K562 (cell line): ENCODE measurements around the gene CMTM8. TPM values are rescaled to one million over a fixed set of nuclear protein-coding genes. Genes with fewer than 3 reads are reported as not detected.

ENCODE experiments used
- ATAC-seq: fragments of 200-7000 bp; cut with Tn5 transposase; 3 replicates; pipeline ENCODE4 v1.9.1; 2020; ENCODE audit warnings: moderate library complexity
- BruUV-seq: library from RNA; stranded (reverse); fragments of 400-500 nt; replicated peaks from 2 replicates; lab custom pipeline; 2021; lab: Mats Ljungman, UMichigan
- CTCF ChIA-PET: fragments of 300-600 bp; formaldehyde crosslinking; extraction: SDS; loops from one replicate; lab custom pipeline; 2021; ENCODE audit warnings: low intra/inter-chr PET ratio; lab: Yijun Ruan, JAX
- POLR2A ChIA-PET: fragments of 300-600, 350-650 bp; sonication (Branson Sonifier 250); formaldehyde crosslinking; extraction: SDS; loops from one replicate; lab custom pipeline; 2021; ENCODE audit warnings: antibody characterized with exemption, inconsistent platforms; lab: Yijun Ruan, JAX
- DNase-seq, 4 experiments: peaks; one replicate each; pipeline versions ENCODE4 v3.0.0 to v3.0.0-alpha.2; 2011 to 2018; ENCODE audit warnings: low spot score in 3 of 4, mixed read lengths in 3 of 4; ENCODE audit errors: extremely low read depth in 1 of 4
- FAIRE-seq: peaks from 2 replicates; lab custom pipeline; 2011; peaks lifted over from hg19 to GRCh38; lab: Jason Lieb, UNC
- H2AFZ ChIP-seq: 2 replicates; pipeline ENCODE4 v1.6.0; 2011; ENCODE audit warnings: low read depth, low read length, control low read depth, inconsistent platforms
- H3K27ac ChIP-seq: fragments of 200-600 bp; 3 replicates; pipeline ENCODE4 v1.8.0; 2011; ENCODE audit warnings: low read depth, mild to moderate bottlenecking, control low read depth, inconsistent platforms, low read length, moderate library complexity, mixed read lengths; ENCODE audit errors: extremely low read depth
- H3K27me3 ChIP-seq, 2 experiments: fragments of 300-600 bp in 1 of 2; 2 replicates in 1 of 2; 3 replicates in 1 of 2; pipeline versions ENCODE4 v1.6.0 to v1.8.0; 2011; ENCODE audit warnings: inconsistent platforms in 2 of 2, low read length in 2 of 2, mild to moderate bottlenecking in 1 of 2, mixed read lengths in 1 of 2, moderate library complexity in 1 of 2; ENCODE audit not compliant: control insufficient read depth in 2 of 2, insufficient read depth in 2 of 2
- H3K36me3 ChIP-seq: fragments of 300-600 bp; 3 replicates; pipeline ENCODE4 v1.8.0; 2011; ENCODE audit warnings: mild to moderate bottlenecking, low read length, inconsistent platforms; ENCODE audit not compliant: control insufficient read depth, insufficient read depth
- H3K4me1 ChIP-seq, 2 experiments: fragments of 200-600 bp in 1 of 2; replicated peaks in 1 of 2; 2 replicates in 1 of 2; 3 replicates in 1 of 2; pipeline versions ENCODE4 v1.5.1 to v1.8.0; 2011; ENCODE audit warnings: inconsistent platforms in 2 of 2, low read length in 2 of 2, mild to moderate bottlenecking in 1 of 2, mixed read lengths in 1 of 2, moderate library complexity in 1 of 2; ENCODE audit not compliant: control insufficient read depth in 2 of 2, insufficient read depth in 2 of 2
- H3K4me2 ChIP-seq: 2 replicates; pipeline ENCODE4 v1.6.1; 2011; ENCODE audit warnings: low read length, control low read depth, inconsistent platforms, mixed read lengths; ENCODE audit not compliant: insufficient read depth
- H3K4me3 ChIP-seq: fragments of 200-600 bp; sonication (generic), shearing (Covaris generic); 2 replicates; pipeline ENCODE4 v1.5.1; 2016; ENCODE audit warnings: control low read depth, inconsistent platforms
- H3K79me2 ChIP-seq: fragments of 200-600 bp; 3 replicates; pipeline ENCODE4 v1.8.0; 2011; ENCODE audit warnings: low read length, inconsistent platforms; ENCODE audit not compliant: control insufficient read depth, insufficient read depth
- H3K9ac ChIP-seq, 2 experiments: 2 replicates each; pipeline versions ENCODE4 v1.6.0 to v1.6.1; 2011; ENCODE audit warnings: low read depth in 2 of 2, low read length in 2 of 2, control low read depth in 1 of 2, inconsistent platforms in 1 of 2, mild to moderate bottlenecking in 1 of 2, mixed read lengths in 1 of 2; ENCODE audit not compliant: insufficient read depth in 1 of 2
- H3K9me1 ChIP-seq: one replicate; pipeline ENCODE4 v1.6.0; 2011; ENCODE audit warnings: inconsistent platforms, mild to moderate bottlenecking, low read length, moderate library complexity; ENCODE audit not compliant: control insufficient read depth, insufficient read depth
- H3K9me3 ChIP-seq: replicated peaks from 2 replicates; pipeline ENCODE4 v1.5.1; 2011; ENCODE audit warnings: low read depth, low read length, inconsistent platforms; ENCODE audit not compliant: control insufficient read depth, insufficient read depth
- H4K20me1 ChIP-seq: replicated peaks from 2 replicates; pipeline ENCODE4 v1.6.1; 2011; ENCODE audit warnings: low read length, inconsistent platforms, mixed read lengths; ENCODE audit not compliant: control insufficient read depth, insufficient read depth
- ELF1 ChIP-seq: fragments of 200-800 bp; sonication (Bioruptor generic); IDR thresholded peaks from 2 replicates; pipeline ENCODE4 v1.6.1; 2016; ENCODE audit warnings: missing genetic modification characterization, missing compliant biosample characterization
- IFI16 ChIP-seq: fragments of 250-450 bp; sonication (Bioruptor Pico); IDR thresholded peaks from 2 replicates; pipeline ENCODE4 v2.1.2; 2022; ENCODE audit warnings: mild to moderate bottlenecking, inconsistent platforms
- ILK ChIP-seq: fragments of 450-650 bp; IDR thresholded peaks from 2 replicates; pipeline ENCODE4 v1.6.1; 2016; ENCODE audit warnings: missing genetic modification characterization, low read depth, mild to moderate bottlenecking, missing compliant biosample characterization, moderate library complexity, borderline replicate concordance
- TBP ChIP-seq: optimal IDR thresholded peaks from 2 replicates; pipeline ENCODE3; 2011; ENCODE audit warnings: low read depth, low read length, improper control_type of control experiment
- USF1 ChIP-seq: sonication (generic); formaldehyde crosslinking; IDR thresholded peaks from 2 replicates; pipeline ENCODE4 v1.9.0; 2022; ENCODE audit warnings: mild to moderate bottlenecking, missing genetic modification reagents
- ZBTB34 ChIP-seq: fragments of 250-450 bp; sonication (Bioruptor Pico); IDR thresholded peaks from 2 replicates; pipeline ENCODE4 v1.8.0; 2021; ENCODE audit warnings: mild to moderate bottlenecking, moderate library complexity
- ZNF124 ChIP-seq: sonication (generic); formaldehyde crosslinking; IDR thresholded peaks from 2 replicates; pipeline ENCODE4 v1.8.1; 2022; ENCODE audit warnings: missing genetic modification reagents
- ZNF449 ChIP-seq: fragments of 250-450 bp; sonication (Bioruptor Pico); IDR thresholded peaks from 2 replicates; pipeline ENCODE4 v1.8.0; 2022; ENCODE audit warnings: moderate library complexity, mild to moderate bottlenecking, inconsistent platforms
- ZNF76 ChIP-seq: fragments of 250-450 bp; sonication (Bioruptor Pico); IDR thresholded peaks from 2 replicates; pipeline ENCODE4 v1.4.0; 2020; ENCODE audit warnings: mild to moderate bottlenecking, moderate library complexity, borderline replicate concordance
- WGBS: fragments of 100-300 bp; shearing (Covaris generic); methylation state at CpG from one replicate; pipeline ENCODE4 v1.1.6; 2016; ENCODE audit warnings: low coverage, mixed read lengths; ENCODE audit not compliant: insufficient coverage; ENCODE audit errors: missing lambda C conversion rate; 5-methylcytosine and 5-hydroxymethylcytosine counted together
- in situ Hi-C: fragments of 300-500 bp; cut with MboI; formaldehyde crosslinking; loops from 4 replicates; pipeline ENCODE4 v1.15.0; 2018; ENCODE audit warnings: inconsistent platforms, mixed read lengths
- intact Hi-C: fragments of 100-400 bp; cut with micrococcal nuclease; formaldehyde crosslinking; loops from 2 replicates; pipeline ENCODE4 v1.14.2; 2022
- polyA plus RNA-seq, 8 experiments: library from polyadenylated mRNA; depleted of rRNA in 4 of 8; stranded (reverse) in 5 of 8; unstranded in 3 of 8; fragments of >200 nt; fragmentation: Nextera tagmentation in 2 of 8; fragmentation: Illumina TruSeq in 1 of 8; extraction: Ambion mirVana in 2 of 8; extraction: Trizol in 1 of 8; gene quantifications; 2 replicates each; pipeline versions ENCODE4 v1.2.1 to v1.2.3, GENCODE V29; 2011 to 2014; ENCODE audit warnings: inconsistent platforms in 1 of 8, missing spikeins in 1 of 8
- total RNA-seq, 7 experiments: library from RNA; depleted of rRNA in 6 of 7; stranded (reverse); fragments of >200 nt in 6 of 7; fragmentation: Illumina TruSeq in 2 of 7; extraction: Trizol in 2 of 7; gene quantifications; 2 replicates each; pipeline versions ENCODE4 v1.2.1 to v1.2.3, GENCODE V29; 2011 to 2021; ENCODE audit warnings: low replicate concordance in 1 of 7
- TF ChIP-seq, protein P1 (sequence below): sonication (generic); formaldehyde crosslinking; IDR thresholded peaks from 2 replicates; pipeline ENCODE4 v1.8.1; 2023; ENCODE audit warnings: missing genetic modification reagents, mild to moderate bottlenecking, borderline replicate concordance
- TF ChIP-seq, protein P2 (sequence below): fragments of 450-650 bp; formaldehyde crosslinking; conservative IDR thresholded peaks from 2 replicates; pipeline ENCODE4 v1.4.0; 2022; ENCODE audit warnings: mild to moderate bottlenecking, missing genetic modification characterization

CMTM8 gene
- total and polyA plus RNA-seq, 9 of the 15 experiments (the other 6 are each of a cell fraction or from before 2014, with no cell fraction given): not detected

- no peaks in the 10 kb centered on the region for H4K20me1 ChIP-seq
- no TSS peak for BruUV-seq
- no peak overlapping the region for H3K27ac ChIP-seq
- no peaks in the 10 kb centered on the region for H3K79me2 ChIP-seq
- H3K27me3 ChIP-seq: peaks cover 31 to 47% of the 10 kb centered on the region in 2 experiments
- intact Hi-C loops (no loop called here), in situ Hi-C loops (no loop called here)
- no peak for DNase-seq
- no peak for FAIRE-seq
- H3K9me3 ChIP-seq: no peaks in the 10 kb centered on the region
- no peaks in the 10 kb centered on the region for H3K9me1 ChIP-seq
- no peak overlapping the region for H2AFZ ChIP-seq
- ChIA-PET POLR2A (no interaction called here), CTCF (no interaction called here)
- H3K9ac ChIP-seq: no peak overlapping the region
- no peak overlapping the region for H3K4me3 ChIP-seq
- no peak for ATAC-seq
- no peaks in the 10 kb centered on the region for H3K36me3 ChIP-seq
- WGBS: under 1% methylated on average over 4 of the region's 4 CpGs
- H3K4me2 ChIP-seq: no peak overlapping the region
- TF ChIP-seq TBP (no peak), ZNF124 (no peak), USF1 (CRISPR knock-in tag) (no peak), ILK (tag) (no peak), ZNF76 (CRISPR knock-in tag) (no peak), ZBTB34 (no peak), ELF1 (tag) (no peak), ZNF449 (CRISPR knock-in tag) (no peak), IFI16 (no peak)
- TF ChIP-seq, protein P1, sequence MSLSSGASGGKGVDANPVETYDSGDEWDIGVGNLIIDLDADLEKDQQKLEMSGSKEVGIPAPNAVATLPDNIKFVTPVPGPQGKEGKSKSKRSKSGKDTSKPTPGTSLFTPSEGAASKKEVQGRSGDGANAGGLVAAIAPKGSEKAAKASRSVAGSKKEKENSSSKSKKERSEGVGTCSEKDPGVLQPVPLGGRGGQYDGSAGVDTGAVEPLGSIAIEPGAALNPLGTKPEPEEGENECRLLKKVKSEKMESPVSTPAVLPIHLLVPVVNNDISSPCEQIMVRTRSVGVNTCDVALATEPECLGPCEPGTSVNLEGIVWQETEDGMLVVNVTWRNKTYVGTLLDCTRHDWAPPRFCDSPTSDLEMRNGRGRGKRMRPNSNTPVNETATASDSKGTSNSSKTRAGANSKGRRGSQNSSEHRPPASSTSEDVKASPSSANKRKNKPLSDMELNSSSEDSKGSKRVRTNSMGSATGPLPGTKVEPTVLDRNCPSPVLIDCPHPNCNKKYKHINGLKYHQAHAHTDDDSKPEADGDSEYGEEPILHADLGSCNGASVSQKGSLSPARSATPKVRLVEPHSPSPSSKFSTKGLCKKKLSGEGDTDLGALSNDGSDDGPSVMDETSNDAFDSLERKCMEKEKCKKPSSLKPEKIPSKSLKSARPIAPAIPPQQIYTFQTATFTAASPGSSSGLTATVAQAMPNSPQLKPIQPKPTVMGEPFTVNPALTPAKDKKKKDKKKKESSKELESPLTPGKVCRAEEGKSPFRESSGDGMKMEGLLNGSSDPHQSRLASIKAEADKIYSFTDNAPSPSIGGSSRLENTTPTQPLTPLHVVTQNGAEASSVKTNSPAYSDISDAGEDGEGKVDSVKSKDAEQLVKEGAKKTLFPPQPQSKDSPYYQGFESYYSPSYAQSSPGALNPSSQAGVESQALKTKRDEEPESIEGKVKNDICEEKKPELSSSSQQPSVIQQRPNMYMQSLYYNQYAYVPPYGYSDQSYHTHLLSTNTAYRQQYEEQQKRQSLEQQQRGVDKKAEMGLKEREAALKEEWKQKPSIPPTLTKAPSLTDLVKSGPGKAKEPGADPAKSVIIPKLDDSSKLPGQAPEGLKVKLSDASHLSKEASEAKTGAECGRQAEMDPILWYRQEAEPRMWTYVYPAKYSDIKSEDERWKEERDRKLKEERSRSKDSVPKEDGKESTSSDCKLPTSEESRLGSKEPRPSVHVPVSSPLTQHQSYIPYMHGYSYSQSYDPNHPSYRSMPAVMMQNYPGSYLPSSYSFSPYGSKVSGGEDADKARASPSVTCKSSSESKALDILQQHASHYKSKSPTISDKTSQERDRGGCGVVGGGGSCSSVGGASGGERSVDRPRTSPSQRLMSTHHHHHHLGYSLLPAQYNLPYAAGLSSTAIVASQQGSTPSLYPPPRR (CRISPR knock-in tag): no peak
- TF ChIP-seq, protein P2, sequence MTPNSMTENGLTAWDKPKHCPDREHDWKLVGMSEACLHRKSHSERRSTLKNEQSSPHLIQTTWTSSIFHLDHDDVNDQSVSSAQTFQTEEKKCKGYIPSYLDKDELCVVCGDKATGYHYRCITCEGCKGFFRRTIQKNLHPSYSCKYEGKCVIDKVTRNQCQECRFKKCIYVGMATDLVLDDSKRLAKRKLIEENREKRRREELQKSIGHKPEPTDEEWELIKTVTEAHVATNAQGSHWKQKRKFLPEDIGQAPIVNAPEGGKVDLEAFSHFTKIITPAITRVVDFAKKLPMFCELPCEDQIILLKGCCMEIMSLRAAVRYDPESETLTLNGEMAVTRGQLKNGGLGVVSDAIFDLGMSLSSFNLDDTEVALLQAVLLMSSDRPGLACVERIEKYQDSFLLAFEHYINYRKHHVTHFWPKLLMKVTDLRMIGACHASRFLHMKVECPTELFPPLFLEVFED (CRISPR knock-in tag): no peak
- H3K4me1 ChIP-seq: peaks cover 0 to 15% of the 10 kb centered on the region in 2 experiments; a peak in 2 of 5 replicates
Observed at GRCh38 chr3:32241100-32241499, 2.6 kb downstream of the CMTM8 start.
